Rectal smooth muscle tissue (tissue), 1 donor: ENCODE data around the gene LRRC42.

Experiments
- H3K27ac ChIP-seq: one replicate; pipeline ENCODE4 v1.7.0; 2013; ENCODE audit warnings: low read depth, low read length, inconsistent platforms
- H3K27me3 ChIP-seq: one replicate; pipeline ENCODE4 v1.7.0; 2013; ENCODE audit warnings: low read length; ENCODE audit not compliant: control insufficient read depth, insufficient read depth
- H3K36me3 ChIP-seq: one replicate; pipeline ENCODE4 v1.7.0; 2013; ENCODE audit warnings: low read length; ENCODE audit not compliant: control insufficient read depth, insufficient read depth
- H3K4me1 ChIP-seq: one replicate; pipeline ENCODE4 v1.7.0; 2013; ENCODE audit warnings: low read length; ENCODE audit not compliant: control insufficient read depth, insufficient read depth
- H3K4me3 ChIP-seq: one replicate; pipeline ENCODE4 v1.7.0; 2013; ENCODE audit warnings: low read length
- H3K9ac ChIP-seq: one replicate; pipeline ENCODE4 v1.7.0; 2013; ENCODE audit warnings: low read length

Gene LRRC42

DNA sequence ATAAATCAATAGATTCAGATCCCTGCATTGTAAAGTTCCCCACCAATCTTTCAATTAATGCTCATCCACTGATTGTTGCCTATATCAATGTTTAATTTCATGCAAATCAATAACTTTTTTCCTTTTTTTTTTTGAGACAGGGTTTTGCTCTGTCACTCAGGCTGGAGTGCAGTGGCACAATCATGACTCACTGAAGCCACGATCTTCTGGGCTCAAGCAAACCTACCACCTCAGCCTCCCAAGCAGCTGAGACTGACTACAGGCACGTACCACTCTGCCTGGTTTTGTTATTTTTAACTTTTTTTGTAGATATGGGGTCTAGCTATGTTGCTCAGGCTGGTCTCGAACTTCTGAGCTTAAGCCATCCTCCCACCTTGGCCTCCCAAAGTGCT lies 26.5 kb upstream of the LRRC42 start:
- H3K27me3 ChIP-seq, result no peaks in the 10 kb centered on the region
- no peak overlapping the region for H3K4me3 ChIP-seq
- H3K9ac ChIP-seq, result no peak overlapping the region
- peaks cover 6% of the 10 kb centered on the region for H3K36me3 ChIP-seq
- no peaks in the 10 kb centered on the region for H3K4me1 ChIP-seq
- no peak overlapping the region for H3K27ac ChIP-seq

DNA sequence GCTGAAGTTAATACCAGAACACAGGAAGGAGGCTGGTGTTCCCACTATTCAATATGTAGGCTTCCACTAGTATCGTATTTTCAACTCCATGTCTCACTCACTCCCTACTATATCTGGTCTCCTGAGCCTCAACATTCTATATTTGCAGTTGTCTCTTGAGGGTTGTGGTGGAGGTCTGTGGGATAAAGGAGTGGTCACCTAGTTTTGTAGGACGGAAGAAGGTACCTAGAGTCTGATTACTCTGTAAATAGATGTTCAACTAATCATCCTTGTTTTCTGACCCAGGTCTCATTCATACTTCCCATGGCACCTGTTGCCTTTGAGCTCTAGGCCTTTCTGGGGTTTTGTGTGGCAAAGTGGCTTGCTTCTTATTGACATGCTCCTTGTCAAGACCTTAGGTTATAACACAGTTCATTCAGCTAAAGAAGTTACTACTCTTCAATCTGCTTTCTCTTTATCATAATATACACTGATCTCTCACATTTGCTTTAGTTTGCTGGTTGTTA lies 18.7 kb upstream of the LRRC42 start:
- peaks cover 2% of the 10 kb centered on the region for H3K36me3 ChIP-seq
- no peak overlapping the region for H3K27ac ChIP-seq
- no peaks in the 10 kb centered on the region for H3K4me1 ChIP-seq
- H3K4me3 ChIP-seq, result no peak overlapping the region
- no peaks in the 10 kb centered on the region for H3K27me3 ChIP-seq
- no peak overlapping the region for H3K9ac ChIP-seq

DNA sequence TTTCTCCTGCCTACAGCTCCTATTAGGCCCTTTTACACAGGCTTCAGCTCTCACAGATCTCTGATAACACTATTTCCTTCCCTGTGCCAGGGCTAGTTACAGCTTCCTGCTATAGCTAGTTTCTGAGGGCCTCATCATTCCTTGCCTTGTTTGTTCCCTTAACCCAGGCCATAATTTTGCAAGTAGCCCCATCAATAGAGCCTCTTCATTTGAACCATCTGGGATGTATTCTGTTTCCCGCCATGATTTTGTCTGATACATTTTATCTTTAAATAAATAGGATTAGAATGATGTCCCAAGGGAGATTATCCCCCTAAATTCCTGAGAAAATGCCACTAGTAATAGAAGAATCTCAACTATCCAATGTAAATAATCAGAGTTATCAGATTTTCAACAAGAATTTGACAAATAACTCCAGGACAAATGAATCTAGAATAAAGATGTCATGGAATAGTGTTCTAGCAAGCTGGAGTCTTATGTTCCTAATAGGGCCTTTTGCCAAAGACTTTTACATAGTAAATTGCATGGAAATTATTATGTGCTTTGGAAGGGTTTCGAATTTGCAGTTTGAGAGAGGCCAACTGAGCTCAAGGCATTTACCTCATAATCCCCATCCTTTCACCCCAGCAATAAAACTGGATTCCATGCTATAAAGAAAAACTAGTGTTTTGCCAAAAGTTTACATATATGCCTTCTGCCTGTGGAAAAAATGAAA lies 16.7 kb upstream of the LRRC42 start:
- Histone ChIP-seq H3K9ac (no peak overlapping the region), H3K36me3 (peaks cover 2% of the 10 kb centered on the region), H3K27ac (no peak overlapping the region), H3K27me3 (no peaks in the 10 kb centered on the region), H3K4me3 (no peak overlapping the region), H3K4me1 (no peaks in the 10 kb centered on the region)

DNA sequence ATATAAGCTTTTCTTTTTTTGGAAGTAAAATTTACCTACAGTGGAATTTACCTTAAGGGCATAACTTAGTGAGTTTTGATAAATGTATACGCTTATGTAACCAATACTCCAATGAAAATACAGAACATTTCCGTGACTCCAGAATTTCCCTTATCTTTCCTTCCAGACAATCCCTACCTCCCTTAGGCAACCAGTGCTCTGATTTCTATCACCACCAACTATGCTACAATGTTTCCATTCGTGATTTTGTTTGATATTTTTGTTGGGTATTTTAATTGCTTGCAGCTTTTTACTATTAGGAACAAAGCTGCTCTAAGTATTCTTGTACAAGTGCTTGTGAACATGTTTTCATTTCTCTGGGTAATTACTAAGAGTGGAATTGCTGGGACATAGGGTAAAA lies 15.2 kb upstream of the LRRC42 start:
- Histone ChIP-seq H3K4me1 (no peaks in the 10 kb centered on the region), H3K4me3 (no peak overlapping the region), H3K27ac (no peak overlapping the region), H3K36me3 (peaks cover 2% of the 10 kb centered on the region), H3K27me3 (no peaks in the 10 kb centered on the region), H3K9ac (no peak overlapping the region)

DNA sequence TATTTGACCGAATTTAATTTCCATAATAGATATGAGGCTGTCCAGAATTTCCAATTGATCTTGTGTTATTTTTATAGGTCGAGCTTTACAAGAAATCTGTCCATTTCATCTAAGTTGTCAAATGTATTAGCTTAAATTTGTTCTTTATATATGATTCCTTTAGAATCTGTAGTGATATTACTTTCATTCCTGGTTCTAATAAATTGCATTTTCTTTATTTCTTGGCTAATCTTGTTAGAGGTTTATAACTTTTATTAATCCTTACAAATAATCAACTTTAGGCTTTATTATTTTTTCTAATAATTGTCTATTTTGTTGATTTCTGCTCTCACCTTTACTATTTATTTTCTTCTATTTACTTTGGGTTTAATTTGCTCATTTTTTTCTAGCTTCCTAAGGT lies 14.6 kb upstream of the LRRC42 start:
- Histone ChIP-seq H3K27ac (no peak overlapping the region), H3K4me1 (no peaks in the 10 kb centered on the region), H3K9ac (no peak overlapping the region), H3K4me3 (no peak overlapping the region), H3K27me3 (no peaks in the 10 kb centered on the region), H3K36me3 (peaks cover 2% of the 10 kb centered on the region)

DNA sequence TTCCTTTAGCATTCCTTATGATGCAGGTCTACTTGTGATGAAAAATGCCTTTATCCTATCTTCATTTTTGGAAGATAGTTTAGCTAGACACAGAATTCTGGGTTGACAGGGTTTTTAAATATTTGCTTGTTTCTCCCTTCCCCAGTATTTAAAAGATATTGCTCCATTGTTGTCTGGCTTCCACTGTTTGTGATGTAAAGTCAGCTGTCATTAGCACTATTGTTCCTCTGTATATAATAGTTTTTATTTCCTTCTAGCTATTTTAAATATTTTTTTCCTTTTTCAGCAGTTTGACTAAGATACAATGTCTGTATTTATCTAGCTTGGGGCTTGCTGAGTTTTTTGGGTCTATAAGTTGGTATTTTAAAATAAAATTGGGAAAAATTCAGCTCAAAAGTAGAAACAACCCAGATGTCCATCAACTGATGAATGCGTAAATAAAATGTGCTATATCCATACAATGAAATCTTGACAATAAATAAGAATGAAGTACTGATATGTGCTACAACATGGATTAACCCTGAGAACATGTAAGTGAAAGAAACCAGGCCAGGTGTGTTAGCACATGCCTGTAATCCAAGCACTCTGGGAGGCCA lies 11.9 kb upstream of the LRRC42 start:
- Histone ChIP-seq H3K27ac (no peak overlapping the region), H3K4me3 (no peak overlapping the region), H3K9ac (no peak overlapping the region), H3K4me1 (no peaks in the 10 kb centered on the region), H3K27me3 (no peaks in the 10 kb centered on the region), H3K36me3 (peaks cover 2% of the 10 kb centered on the region)

DNA sequence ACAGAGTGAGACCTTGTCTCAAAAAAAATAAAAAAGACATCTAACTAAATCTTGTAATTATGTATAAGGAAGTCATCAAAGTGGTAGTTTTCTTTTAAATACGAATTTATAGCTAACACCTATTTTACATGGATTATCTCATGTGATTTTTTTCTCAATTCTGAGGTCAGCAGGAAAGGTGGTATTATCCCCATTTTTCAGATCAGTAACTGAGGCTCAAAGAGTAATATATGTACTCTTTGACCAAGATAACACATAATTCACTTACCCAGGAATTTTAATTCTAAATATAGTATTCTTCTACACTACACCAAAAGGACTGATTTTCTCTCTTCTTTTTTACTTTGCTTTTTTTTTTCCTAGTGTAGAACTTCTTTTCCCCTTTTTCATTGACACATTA lies 9.7 kb upstream of the LRRC42 start:
- H3K9ac ChIP-seq, result no peak overlapping the region
- H3K27ac ChIP-seq, result no peak overlapping the region
- peaks cover 2% of the 10 kb centered on the region for H3K36me3 ChIP-seq
- H3K27me3 ChIP-seq, result no peaks in the 10 kb centered on the region
- no peaks in the 10 kb centered on the region for H3K4me1 ChIP-seq
- H3K4me3 ChIP-seq, result no peak overlapping the region

DNA sequence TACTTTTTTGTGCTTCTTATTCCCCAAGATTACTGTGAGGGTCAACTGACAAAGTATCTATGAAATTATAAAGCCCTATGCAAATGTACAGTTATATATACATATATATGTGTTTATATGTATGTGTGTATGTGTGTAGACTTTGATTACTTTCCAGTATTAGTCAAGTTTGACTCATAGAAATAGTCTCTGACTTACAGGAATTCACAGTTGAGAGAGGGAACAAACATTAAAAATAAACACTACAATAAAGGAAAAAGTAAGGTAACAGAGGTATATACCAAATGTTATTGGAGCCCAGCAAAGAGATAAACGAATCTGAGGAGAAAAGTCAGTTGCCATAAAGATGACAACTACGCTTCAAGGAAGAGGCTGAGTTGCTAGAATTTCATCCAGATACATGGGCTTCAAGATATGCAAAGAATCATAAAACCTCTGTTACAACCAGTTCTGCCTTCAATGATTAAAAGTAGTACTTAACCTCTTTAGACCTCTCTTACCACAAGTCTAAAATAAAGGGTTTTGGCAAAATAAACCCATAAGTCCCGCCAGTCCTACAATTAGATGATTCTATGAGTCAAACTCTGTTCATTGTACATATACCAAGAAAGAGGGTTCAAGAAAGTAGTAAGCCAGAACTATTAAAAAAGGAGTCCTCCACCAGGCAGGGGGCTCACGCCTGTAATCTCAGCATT lies 7.9 kb upstream of the LRRC42 start:
- H3K4me1 ChIP-seq, result no peaks in the 10 kb centered on the region
- no peaks in the 10 kb centered on the region for H3K27me3 ChIP-seq
- no peak overlapping the region for H3K9ac ChIP-seq
- no peaks in the 10 kb centered on the region for H3K36me3 ChIP-seq
- no peak overlapping the region for H3K4me3 ChIP-seq
- H3K27ac ChIP-seq, result no peak overlapping the region

DNA sequence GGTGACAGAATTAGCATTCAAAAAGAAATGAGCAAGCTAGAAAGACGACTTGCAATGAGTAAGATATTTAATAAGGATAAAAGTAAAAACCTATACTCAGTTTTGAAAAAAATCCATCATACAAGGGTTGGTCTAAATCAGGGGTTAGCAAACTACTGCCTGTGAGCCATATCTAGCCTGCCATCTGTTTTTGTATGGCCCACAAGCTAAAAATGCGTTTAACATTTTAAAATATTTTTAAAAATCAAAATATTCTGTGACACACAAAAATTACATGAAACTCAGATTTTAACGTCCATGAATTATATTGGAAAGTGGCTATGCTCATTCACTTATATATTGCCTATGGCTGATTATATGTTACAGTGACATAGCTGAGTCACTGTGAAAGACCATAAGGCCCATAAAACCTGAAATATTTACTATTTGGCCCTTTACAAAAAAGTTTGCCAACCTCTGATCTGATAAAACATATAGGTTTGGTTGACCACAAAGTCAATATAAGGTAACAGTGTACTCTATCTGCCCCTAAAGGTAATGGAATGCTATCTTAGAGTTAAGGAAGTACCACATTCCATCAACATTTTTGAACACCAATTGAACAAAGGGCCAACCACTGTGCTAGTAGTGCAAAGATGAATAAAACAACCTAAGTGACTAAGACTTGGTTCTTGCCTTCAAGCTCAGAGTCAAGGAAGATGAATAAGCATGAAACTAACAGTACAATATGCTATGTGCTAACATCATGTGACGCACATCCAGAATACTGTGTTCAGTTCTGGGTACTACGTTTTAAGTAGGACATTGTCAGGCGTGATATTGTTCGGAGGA lies 3.8 kb upstream of the LRRC42 start:
- H3K4me1 ChIP-seq, result peaks cover 11% of the 10 kb centered on the region
- H3K27me3 ChIP-seq, result no peaks in the 10 kb centered on the region
- H3K27ac ChIP-seq, result no peak overlapping the region
- H3K9ac ChIP-seq, result no peak overlapping the region
- H3K36me3 ChIP-seq, result no peaks in the 10 kb centered on the region
- no peak overlapping the region for H3K4me3 ChIP-seq

DNA sequence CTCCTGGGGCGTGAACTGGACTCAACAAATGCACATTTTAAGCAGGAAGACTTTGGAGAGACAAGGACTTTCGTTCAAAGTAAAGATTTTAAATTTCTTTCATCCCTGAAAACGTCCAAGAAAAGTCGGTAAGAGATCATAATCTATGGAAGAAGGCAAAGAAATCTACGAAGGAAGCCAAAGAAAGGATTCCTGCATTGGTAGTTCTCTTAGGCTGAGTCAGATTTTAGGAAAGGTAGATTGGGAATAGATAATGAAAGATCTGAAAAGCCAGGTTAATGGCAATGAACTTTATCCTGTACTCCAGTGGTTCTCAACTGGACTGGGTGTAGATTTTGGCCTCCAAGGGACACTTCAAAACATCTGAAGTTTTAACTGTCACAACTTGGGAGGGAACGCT lies 3.1 kb upstream of the LRRC42 start:
- Histone ChIP-seq H3K4me3 (no peak overlapping the region), H3K27me3 (no peaks in the 10 kb centered on the region), H3K27ac (no peak overlapping the region), H3K36me3 (no peaks in the 10 kb centered on the region), H3K4me1 (peaks cover 11% of the 10 kb centered on the region), H3K9ac (no peak overlapping the region)

DNA sequence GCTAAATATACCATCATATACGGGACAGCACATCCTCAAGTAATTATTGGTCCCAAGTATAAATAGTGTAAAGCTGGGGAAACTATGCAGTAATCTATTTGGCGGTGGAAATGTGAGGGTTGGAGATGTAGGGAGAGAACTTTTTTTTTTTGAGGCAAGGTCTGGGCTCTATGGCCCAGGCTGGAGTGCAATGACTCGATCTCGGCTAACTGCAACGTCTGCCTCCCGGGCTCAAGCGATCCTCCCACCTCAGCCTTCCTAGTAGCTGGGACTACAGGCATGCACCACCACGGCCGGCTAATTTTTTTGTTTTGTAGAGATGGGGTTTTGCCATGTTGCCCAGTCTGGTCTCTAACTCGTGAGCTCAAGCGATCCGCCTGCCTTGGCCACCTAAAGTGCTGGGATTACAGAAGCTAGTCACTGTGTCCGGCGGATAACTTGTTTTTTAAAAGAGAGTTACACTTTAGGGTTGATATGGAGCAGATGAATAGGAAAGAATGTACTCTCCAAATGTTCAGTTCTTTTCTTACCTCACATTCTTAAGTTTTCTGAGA lies 2.6 kb upstream of the LRRC42 start:
- Histone ChIP-seq H3K4me3 (no peak overlapping the region), H3K9ac (no peak overlapping the region), H3K27ac (no peak overlapping the region)

More for the DNA sequence above, 2.6 kb upstream of the LRRC42 start:
- peaks cover 11% of the 10 kb centered on the region for H3K4me1 ChIP-seq
- H3K27me3 ChIP-seq, result no peaks in the 10 kb centered on the region
- no peaks in the 10 kb centered on the region for H3K36me3 ChIP-seq
